Breast epithelium (tissue), 3 donors: ENCODE measurements around the gene AGBL3.

Source experiments
- CTCF ChIP-seq, 3 donors: fragments of 450-650 bp; IDR thresholded peaks; one replicate each; pipeline ENCODE4 v1.5.1; 2016 to 2017; ENCODE audit warnings: antibody characterized with exemption in 3 of 3, mild to moderate bottlenecking in 3 of 3, moderate library complexity in 3 of 3
- POLR2A ChIP-seq: fragments of 450-650 bp; IDR thresholded peaks from one replicate; pipeline ENCODE4 v1.6.1; 2016; ENCODE audit warnings: antibody characterized with exemption, mild to moderate bottlenecking, moderate library complexity
- POLR2AphosphoS5 ChIP-seq, 3 donors: sonication (generic); formaldehyde crosslinking; IDR thresholded peaks; one replicate each; pipeline ENCODE4 v1.6.1; 2017; ENCODE audit warnings: antibody characterized with exemption in 3 of 3

GRCh38 chr7:135159359-135160085 is 173.2 kb downstream of the AGBL3 start:
- TF ChIP-seq CTCF (IDR thresholded peaks at IDR 0.05) (no peak), POLR2AphosphoS5 (IDR thresholded peaks at IDR 0.05) (no peak), POLR2A (no peak)
